ENCODE measurements around the gene BABAM2. TPM values are rescaled to one million over a fixed set of nuclear protein-coding genes. Genes with fewer than 3 reads are reported as not detected.

BABAM2 gene
- total and polyA plus RNA-seq, 2 experiments from 2014 or later, result 17.8 to 21.5 TPM

GRCh38 chr2:28365158-28365557 lies 474.6 kb downstream of the BABAM2 start:
- H2AFZ ChIP-seq, result no peak overlapping the region
- Mint-ChIP-seq H3K4me3 (no peak overlapping the region), H3K9me3 (no peaks in the 10 kb centered on the region), H3K27me3 (ENCODE audit: insufficient read depth, low read depth, poor library complexity) (peaks cover 12% of the 10 kb centered on the region), H3K4me1 (peaks cover 19% of the 10 kb centered on the region), H3K27ac (no peak overlapping the region; the same call in 1 of the 2 replicates), H3K36me3 (ENCODE audit: low read depth) (no peaks in the 10 kb centered on the region)
- no peaks in the 10 kb centered on the region for H3K36me3 ChIP-seq (ENCODE audit: insufficient read depth)
- DNase-seq (ENCODE audit: low spot score), result no peak
- H3K79me2 ChIP-seq (replicated peaks; ENCODE audit: insufficient read depth), result no peaks in the 10 kb centered on the region
- ATAC-seq, result no peak
- H3K4me3 ChIP-seq, result no peak overlapping the region
- no peak overlapping the region for H3K4me2 ChIP-seq
- no peaks in the 10 kb centered on the region for H3K9me2 ChIP-seq (ENCODE audit: insufficient read depth)
- no peak overlapping the region for H3K27ac ChIP-seq (ENCODE audit: low read depth)
- H4K20me1 ChIP-seq (replicated peaks; ENCODE audit: insufficient read depth), result no peaks in the 10 kb centered on the region
- no peaks in the 10 kb centered on the region for H3F3A ChIP-seq (replicated peaks; ENCODE audit: low read depth)
- H3K4me1 ChIP-seq (ENCODE audit: insufficient read depth), result no peaks in the 10 kb centered on the region; the same call in 1 of the 2 replicates
- TF ChIP-seq ZNF114 (CRISPR knock-in tag; IDR thresholded peaks at IDR 0.05) (no peak), POLR2AphosphoS5 (IDR thresholded peaks at IDR 0.05; ENCODE audit: low read depth) (no peak), NANOG (IDR thresholded peaks at IDR 0.05; ENCODE audit: borderline replicate concordance) (no peak), JUNB (IDR thresholded peaks at IDR 0.05; ENCODE audit: unreplicated experiment) (no peak)
- TF ChIP-seq, protein P1, sequence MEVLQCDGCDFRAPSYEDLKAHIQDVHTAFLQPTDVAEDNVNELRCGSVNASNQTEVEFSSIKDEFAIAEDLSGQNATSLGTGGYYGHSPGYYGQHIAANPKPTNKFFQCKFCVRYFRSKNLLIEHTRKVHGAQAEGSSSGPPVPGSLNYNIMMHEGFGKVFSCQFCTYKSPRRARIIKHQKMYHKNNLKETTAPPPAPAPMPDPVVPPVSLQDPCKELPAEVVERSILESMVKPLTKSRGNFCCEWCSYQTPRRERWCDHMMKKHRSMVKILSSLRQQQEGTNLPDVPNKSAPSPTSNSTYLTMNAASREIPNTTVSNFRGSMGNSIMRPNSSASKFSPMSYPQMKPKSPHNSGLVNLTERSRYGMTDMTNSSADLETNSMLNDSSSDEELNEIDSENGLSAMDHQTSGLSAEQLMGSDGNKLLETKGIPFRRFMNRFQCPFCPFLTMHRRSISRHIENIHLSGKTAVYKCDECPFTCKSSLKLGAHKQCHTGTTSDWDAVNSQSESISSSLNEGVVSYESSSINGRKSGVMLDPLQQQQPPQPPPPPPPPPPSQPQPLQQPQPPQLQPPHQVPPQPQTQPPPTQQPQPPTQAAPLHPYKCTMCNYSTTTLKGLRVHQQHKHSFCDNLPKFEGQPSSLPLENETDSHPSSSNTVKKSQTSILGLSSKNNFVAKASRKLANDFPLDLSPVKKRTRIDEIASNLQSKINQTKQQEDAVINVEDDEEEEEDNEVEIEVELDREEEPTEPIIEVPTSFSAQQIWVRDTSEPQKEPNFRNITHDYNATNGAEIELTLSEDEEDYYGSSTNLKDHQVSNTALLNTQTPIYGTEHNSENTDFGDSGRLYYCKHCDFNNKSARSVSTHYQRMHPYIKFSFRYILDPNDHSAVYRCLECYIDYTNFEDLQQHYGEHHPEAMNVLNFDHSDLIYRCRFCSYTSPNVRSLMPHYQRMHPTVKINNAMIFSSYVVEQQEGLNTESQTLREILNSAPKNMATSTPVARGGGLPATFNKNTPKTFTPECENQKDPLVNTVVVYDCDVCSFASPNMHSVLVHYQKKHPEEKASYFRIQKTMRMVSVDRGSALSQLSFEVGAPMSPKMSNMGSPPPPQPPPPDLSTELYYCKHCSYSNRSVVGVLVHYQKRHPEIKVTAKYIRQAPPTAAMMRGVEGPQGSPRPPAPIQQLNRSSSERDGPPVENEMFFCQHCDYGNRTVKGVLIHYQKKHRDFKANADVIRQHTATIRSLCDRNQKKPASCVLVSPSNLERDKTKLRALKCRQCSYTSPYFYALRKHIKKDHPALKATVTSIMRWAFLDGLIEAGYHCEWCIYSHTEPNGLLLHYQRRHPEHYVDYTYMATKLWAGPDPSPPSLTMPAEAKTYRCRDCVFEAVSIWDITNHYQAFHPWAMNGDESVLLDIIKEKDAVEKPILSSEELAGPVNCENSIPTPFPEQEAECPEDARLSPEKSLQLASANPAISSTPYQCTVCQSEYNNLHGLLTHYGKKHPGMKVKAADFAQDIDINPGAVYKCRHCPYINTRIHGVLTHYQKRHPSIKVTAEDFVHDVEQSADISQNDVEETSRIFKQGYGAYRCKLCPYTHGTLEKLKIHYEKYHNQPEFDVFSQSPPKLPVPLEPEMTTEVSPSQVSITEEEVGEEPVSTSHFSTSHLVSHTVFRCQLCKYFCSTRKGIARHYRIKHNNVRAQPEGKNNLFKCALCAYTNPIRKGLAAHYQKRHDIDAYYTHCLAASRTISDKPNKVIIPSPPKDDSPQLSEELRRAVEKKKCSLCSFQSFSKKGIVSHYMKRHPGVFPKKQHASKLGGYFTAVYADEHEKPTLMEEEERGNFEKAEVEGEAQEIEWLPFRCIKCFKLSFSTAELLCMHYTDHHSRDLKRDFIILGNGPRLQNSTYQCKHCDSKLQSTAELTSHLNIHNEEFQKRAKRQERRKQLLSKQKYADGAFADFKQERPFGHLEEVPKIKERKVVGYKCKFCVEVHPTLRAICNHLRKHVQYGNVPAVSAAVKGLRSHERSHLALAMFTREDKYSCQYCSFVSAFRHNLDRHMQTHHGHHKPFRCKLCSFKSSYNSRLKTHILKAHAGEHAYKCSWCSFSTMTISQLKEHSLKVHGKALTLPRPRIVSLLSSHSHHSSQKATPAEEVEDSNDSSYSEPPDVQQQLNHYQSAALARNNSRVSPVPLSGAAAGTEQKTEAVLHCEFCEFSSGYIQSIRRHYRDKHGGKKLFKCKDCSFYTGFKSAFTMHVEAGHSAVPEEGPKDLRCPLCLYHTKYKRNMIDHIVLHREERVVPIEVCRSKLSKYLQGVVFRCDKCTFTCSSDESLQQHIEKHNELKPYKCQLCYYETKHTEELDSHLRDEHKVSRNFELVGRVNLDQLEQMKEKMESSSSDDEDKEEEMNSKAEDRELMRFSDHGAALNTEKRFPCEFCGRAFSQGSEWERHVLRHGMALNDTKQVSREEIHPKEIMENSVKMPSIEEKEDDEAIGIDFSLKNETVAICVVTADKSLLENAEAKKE (CRISPR knock-in tag; IDR thresholded peaks at IDR 0.05), result no peak
- TF ChIP-seq, protein P2, sequence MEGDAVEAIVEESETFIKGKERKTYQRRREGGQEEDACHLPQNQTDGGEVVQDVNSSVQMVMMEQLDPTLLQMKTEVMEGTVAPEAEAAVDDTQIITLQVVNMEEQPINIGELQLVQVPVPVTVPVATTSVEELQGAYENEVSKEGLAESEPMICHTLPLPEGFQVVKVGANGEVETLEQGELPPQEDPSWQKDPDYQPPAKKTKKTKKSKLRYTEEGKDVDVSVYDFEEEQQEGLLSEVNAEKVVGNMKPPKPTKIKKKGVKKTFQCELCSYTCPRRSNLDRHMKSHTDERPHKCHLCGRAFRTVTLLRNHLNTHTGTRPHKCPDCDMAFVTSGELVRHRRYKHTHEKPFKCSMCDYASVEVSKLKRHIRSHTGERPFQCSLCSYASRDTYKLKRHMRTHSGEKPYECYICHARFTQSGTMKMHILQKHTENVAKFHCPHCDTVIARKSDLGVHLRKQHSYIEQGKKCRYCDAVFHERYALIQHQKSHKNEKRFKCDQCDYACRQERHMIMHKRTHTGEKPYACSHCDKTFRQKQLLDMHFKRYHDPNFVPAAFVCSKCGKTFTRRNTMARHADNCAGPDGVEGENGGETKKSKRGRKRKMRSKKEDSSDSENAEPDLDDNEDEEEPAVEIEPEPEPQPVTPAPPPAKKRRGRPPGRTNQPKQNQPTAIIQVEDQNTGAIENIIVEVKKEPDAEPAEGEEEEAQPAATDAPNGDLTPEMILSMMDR (conservative IDR thresholded peaks at IDR 0.05; ENCODE audit: low read depth in 2 of 2), result no peak
- no peaks in the 10 kb centered on the region for H3K27me3 ChIP-seq (ENCODE audit: insufficient read depth)
